ENCODE measurements around the gene TMPRSS3.

Gene TMPRSS3

GRCh38 chr21:42349420-42350317 is 46.2 kb downstream of the TMPRSS3 start:
- FAIRE-seq = no peak
- no peak for TF ChIP-seq CTCF (IDR thresholded peaks at IDR 0.05; ENCODE audit: insufficient read depth, missing control alignments)

GRCh38 chr21:42348762-42349161 is 47.1 kb downstream of the TMPRSS3 start:
- FAIRE-seq (no peak), DNase-seq (ENCODE audit: insufficient read length, low spot score) (no peak)
- no peak for TF ChIP-seq CTCF (IDR thresholded peaks at IDR 0.05; ENCODE audit: insufficient read depth, missing control alignments)

More at GRCh38 chr21:42349420-42350317, 46.2 kb downstream of the TMPRSS3 start:
- no peak for DNase-seq (ENCODE audit: insufficient read length, low spot score)

- FAIRE-seq (no peak), DNase-seq (ENCODE audit: insufficient read length, low spot score) (no peak)
- TF ChIP-seq CTCF (IDR thresholded peaks at IDR 0.05; ENCODE audit: insufficient read depth, missing control alignments) = no peak
Measured at GRCh38 chr21:42347601-42348327, 48.1 kb downstream of the TMPRSS3 start.

GRCh38 chr21:42346866-42347600 is 48.8 kb downstream of the TMPRSS3 start:
- DNase-seq (ENCODE audit: insufficient read length, low spot score) (no peak), FAIRE-seq (no peak)
- TF ChIP-seq CTCF (IDR thresholded peaks at IDR 0.05; ENCODE audit: insufficient read depth, missing control alignments) = no peak

GRCh38 chr21:42346441-42346840 is 49.4 kb downstream of the TMPRSS3 start:
- TF ChIP-seq CTCF (IDR thresholded peaks at IDR 0.05; ENCODE audit: insufficient read depth, missing control alignments) = no peak
- DNase-seq (ENCODE audit: insufficient read length, low spot score) = no peak
- no peak for FAIRE-seq

- TF ChIP-seq CTCF (IDR thresholded peaks at IDR 0.05; ENCODE audit: insufficient read depth, missing control alignments) = no peak
- no peak for DNase-seq (ENCODE audit: insufficient read length, low spot score)
- no peak for FAIRE-seq
Measured at GRCh38 chr21:42344631-42345030, 51.2 kb downstream of the TMPRSS3 start.
